ENCODE results near the gene VKORC1.
"Not testable (repeated sequence)": the region's sequence is repeated elsewhere in the genome, so short reads cannot be mapped to it uniquely, and the experiment has no call there.

Gene VKORC1

DNA sequence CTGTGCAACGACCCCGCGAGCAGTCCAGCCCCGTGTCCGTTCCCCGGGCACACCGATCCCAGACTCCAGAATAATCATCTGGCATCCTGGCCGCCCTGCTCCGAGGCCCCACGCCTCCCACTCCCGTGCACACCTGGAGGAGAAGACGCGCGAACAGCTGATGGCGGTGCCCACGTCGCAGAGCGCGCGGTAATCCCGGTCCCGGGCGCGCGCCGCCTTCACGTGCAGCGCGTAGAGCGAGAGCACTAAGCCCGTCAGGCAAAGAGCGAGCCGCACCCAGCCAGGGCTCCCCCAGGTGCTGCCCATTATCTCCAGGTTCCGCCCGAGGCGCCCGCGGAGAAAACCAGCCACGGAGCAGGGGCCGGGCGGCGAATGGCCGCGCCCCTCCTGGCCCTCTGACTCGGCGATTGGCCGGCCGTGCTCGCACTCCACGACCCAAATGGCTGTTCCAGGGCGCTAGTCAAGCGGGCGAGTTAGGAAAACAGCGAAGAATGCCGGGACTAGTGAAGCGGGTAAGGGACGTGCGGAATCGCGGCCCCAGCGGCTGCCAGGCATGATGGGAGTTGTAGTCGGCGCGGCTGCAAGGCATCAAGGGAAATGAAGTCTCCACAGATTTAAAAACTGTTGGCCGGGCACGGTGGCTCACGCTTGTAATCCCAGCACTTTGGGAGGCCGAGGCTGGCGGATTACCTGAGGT lies at the start of gene VKORC1:
TSS of gene VKORC1 (minus strand) at position 374 of the 697 bp plus-strand sequence. CDS start at position 306, 68 bp downstream.
- DNase-seq: peak; percentile 90 to 99 (median 94)
- intact Hi-C loops (cut with DNase I): loop anchor here (1.0 to 5.0 kb wide), 2 partner anchors 48 to 107 kb away; partner anchors contain the start of gene HSD3B7

DNA sequence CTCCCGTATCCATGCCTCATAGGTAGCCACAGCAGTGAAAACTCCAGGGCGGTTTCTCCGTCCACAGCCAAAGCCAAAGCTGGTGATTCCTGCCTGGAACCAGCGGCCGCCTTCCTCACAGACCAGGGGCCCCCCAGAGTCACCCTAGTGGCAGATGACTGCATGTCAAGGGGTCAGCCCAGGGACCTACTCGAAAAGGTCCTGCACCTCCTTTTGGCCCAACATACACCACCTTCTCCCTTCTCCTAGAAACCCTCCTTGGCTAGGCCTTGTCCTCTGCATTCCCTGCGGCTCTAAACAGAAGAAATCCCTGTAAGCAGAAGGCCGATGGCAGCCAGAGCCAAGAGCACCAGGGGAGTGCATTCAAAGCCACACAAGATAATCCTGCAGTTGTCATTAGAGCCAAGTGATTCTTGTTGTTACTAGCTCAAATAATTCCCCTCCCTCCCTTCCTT lies 49.1 kb upstream of the VKORC1 start:
- intact Hi-C loops (cut with DNase I): loop anchor here (2.0 to 5.0 kb wide), 2 partner anchors 36 to 37 kb away; partner anchors contain the start of genes BCKDK and FUS

GRCh38 chr16:31143011-31143693 lies 48.6 kb upstream of the VKORC1 start:
- DNase-seq: no peak
- intact Hi-C loops (cut with DNase I): loop anchor here (2.0 to 5.0 kb wide), 2 partner anchors 36 to 38 kb away; partner anchors contain the start of genes BCKDK and FUS

More for the DNA sequence above, 49.1 kb upstream of the VKORC1 start:
- DNase-seq: no peak

DNA sequence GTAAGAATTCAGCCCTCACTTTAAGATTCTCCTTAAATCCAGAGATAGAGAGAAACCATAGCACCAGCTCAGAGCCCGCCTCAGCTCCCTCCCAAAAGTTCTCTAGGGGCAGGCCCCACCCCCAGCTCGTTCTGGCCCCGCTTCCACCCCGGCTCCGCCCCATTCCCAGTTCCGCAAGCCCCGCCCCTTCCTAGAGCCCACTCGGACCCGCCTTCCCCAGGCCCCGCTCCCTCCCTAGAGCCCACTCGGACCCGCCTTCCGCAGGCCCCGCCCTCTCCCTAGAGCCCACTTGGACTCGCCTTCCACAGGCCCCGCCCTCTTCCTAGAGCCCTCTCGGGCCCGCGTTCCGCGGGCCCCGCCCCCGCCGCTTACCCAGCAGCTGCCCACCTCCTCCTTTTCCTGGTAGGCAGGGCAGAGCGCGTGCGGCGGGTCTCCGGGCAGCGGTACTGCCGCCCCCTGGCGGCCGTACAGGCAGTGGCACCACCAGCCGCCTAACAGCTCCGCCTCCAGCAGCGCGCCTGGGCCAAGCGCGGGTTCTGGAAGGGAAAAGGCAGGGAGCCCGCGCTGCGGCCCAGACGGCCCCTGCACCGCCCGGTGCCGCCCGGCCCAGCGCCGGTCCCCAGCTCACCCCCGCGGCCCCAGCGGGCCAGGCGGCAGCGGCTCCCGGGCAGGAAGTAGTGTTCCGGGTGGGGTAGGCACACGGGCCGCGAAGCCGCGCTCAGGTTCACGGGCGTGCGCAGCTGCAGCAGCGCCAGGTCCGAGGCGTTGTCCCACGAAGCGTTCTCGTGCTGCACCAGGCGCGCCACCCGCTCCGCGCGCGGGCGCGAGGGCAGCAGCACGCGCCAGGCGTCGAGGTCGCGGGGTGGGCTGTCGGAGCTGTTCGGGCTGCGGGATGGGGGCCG lies 47.8 kb upstream of the VKORC1 start:
- peak; percentile 91 to 100 (median 94) for DNase-seq
- intact Hi-C loops (cut with DNase I): loop anchor here (1.0 to 5.0 kb wide), 3 partner anchors 35 to 48 kb away; partner anchors contain the start of genes BCKDK, FUS and VKORC1

GRCh38 chr16:31141489-31142108 lies 47.0 kb upstream of the VKORC1 start:
- intact Hi-C loops (cut with DNase I): loop anchor here (1.0 to 5.0 kb wide), 3 partner anchors 34 to 47 kb away; partner anchors contain the start of genes BCKDK, FUS and VKORC1
- peak in 1 of 10 donors; percentile 82 for DNase-seq

GRCh38 chr16:31141071-31141469 lies 46.5 kb upstream of the VKORC1 start:
- DNase-seq: not testable (repeated sequence)
- intact Hi-C loops (cut with DNase I): loop anchor here (5.0 kb wide), 1 partner anchor 34 kb away; the partner anchor contains the start of gene BCKDK

- intact Hi-C loops (cut with DNase I): no loop called here
- DNase-seq: no peak
Observed at GRCh38 chr16:31138621-31139578, 44.3 kb upstream of the VKORC1 start.

- intact Hi-C loops (cut with DNase I); DNase-seq: not testable (repeated sequence)
Observed at GRCh38 chr16:31136822-31137499, 42.4 kb upstream of the VKORC1 start.

GRCh38 chr16:31136287-31136662 lies 41.7 kb upstream of the VKORC1 start:
- intact Hi-C loops (cut with DNase I): no loop called here
- no peak for DNase-seq

DNA sequence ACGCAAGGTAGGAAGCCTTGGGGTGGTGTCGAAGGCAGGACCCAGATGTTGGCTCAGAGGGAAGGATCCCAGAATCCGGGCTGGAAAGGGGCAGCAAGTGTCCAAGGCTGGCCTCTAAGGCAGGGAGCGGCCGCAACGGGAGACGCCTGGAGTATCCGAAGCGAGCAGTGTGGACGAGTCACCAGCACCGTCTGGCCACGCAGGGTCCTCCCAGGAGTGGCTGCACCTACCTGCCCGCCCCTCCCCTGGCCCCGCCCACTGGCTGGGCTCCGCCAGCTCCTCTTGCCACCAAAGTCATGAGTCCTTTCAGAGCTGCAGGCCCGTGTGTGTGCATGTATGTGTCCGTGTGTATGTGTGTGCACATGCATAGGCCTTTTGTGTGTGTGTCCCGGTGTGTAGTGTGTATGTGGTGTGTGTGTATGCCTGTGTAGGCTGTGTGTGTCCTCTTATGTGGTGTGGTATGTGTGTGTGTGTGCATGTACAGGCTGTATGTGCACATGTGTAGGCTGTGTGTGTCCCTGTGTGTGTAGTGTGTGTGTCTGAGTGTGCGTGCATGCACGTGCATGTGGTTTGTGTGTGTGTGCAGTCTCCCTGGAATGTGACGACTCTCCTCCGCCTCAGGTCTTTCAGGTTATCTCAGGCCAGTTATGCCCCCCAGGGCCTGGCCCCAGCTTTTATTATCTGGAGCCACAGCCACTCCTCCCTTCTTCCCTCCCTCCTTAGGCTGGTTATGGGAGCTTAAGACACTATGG lies 41.1 kb upstream of the VKORC1 start, which contains the start of gene PRSS8:
TSS of gene PRSS8 (minus strand) at position 193 of the 752 bp plus-strand sequence. CDS start 229 bp downstream, outside the sequence.
- no peak for DNase-seq
- intact Hi-C loops (cut with DNase I): no loop called here

GRCh38 chr16:31134625-31135534 lies 40.3 kb upstream of the VKORC1 start:
- intact Hi-C loops (cut with DNase I): loop anchor here (5.0 kb wide), 1 partner anchor 367 kb away; no protein-coding TSS in a partner anchor
- no peak for DNase-seq

DNA sequence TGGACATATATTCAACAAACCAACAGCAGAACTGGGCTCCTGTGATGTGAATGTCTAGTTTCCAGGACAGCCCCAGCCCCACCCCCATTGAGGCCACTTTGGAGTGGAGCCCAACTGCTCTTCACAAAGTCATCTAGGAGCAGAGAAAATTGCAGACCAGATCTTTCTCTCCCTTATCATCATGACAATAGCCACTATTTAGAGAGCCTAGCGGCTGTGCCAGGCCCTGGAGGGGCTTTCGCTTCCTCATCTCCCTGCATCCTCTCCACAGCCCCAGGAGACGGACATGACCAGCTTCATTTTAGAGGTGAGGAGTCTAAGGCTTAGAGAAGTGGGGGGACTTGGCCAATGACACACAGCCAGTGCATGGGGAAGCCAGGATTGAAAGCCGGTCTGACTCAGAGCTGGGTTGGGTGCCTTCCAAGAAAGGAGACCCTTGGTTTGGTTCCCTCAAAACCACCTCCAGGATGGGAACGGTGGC lies 39.5 kb upstream of the VKORC1 start:
- no peak for DNase-seq

DNA sequence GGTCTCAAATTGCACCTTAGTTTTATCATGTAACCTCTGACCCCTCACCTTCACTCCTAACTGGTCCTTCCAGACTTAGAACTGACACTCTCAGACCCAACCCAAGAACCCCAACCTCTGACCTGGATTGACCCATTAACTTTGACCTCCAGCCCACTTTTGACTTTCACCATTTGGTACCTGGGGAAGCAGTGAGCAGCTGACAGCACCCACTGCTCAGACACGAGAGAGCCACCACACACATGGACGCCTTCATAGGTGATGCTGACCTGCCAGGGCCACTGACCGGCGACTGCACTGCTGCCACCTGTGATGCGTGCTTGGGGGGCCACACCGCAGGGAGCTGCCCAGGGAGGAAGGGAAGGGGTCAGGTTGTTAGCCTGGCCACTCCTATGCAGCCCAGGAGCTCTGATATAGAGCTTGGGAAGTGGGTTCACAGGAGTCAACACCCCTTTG lies 38.5 kb upstream of the VKORC1 start:
- intact Hi-C loops (cut with DNase I): loop anchor here (5.0 kb wide), 1 partner anchor 369 kb away; no protein-coding TSS in a partner anchor
- no peak for DNase-seq

More for the DNA sequence above, 39.5 kb upstream of the VKORC1 start:
- intact Hi-C loops (cut with DNase I): loop anchor here (5.0 kb wide), 1 partner anchor 368 kb away; no protein-coding TSS in a partner anchor

GRCh38 chr16:31132303-31132979 lies 37.8 kb upstream of the VKORC1 start:
- intact Hi-C loops (cut with DNase I): loop anchor here (5.0 kb wide), 1 partner anchor 370 kb away; no protein-coding TSS in a partner anchor
- DNase-seq: peak in 1 of 10 donors; percentile 46

- intact Hi-C loops (cut with DNase I): loop anchor here (5.0 kb wide), 1 partner anchor 370 kb away; no protein-coding TSS in a partner anchor
- peak in 1 of 10 donors; percentile 63 for DNase-seq
Observed at GRCh38 chr16:31131841-31132271, 37.3 kb upstream of the VKORC1 start.

Measured in posterior cingulate gyrus (tissue), 11 donors.